Epithelial cell of proximal tubule (primary cell): Measurements from ENCODE around the gene ACOXL. TPM values are rescaled to one million over a fixed set of nuclear protein-coding genes. Genes with fewer than 3 reads are reported as not detected.

Experiments
- DNase-seq: peaks from one replicate; pipeline ENCODE4 v3.0.0-alpha.2; 2011; ENCODE audit warnings: low read depth
- H3K4me3 ChIP-seq: 2 replicates; pipeline ENCODE4 v1.5.1; 2011; ENCODE audit warnings: low read depth, mild to moderate bottlenecking, low read length
- total RNA-seq: library from RNA; depleted of rRNA; stranded (reverse); fragments of >200 nt; gene quantifications from 2 replicates; pipeline ENCODE4 v1.2.3, GENCODE V29; 2015
- TF ChIP-seq, protein P1 (sequence below): conservative IDR thresholded peaks from 2 replicates; pipeline ENCODE4 v1.5.1; 2012; ENCODE audit warnings: low read depth, mild to moderate bottlenecking, low read length

Gene ACOXL
- total RNA-seq, 1 donor from 2014 or later, result 0.06 TPM

DNA sequence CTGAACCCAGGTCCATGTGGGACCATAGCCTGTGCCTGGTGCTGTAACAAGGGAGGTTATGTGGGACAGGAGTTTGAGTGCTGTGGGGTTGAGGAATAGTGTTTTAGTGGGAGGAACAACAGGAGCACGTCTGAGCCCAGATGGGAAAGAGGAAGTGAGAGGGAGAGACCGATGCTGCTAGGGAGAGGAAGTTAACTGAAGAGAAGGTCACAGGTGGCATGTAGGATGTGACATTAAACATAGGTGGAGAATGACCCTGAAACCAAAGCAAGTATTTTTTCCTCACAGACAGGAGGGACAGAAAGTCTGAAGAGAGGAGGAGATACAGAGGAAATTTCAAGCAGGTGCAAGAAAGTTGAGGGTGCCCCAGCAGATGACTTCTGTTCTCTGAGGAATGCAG is 87.8 kb downstream of the ACOXL start:
- TF ChIP-seq, protein P1, sequence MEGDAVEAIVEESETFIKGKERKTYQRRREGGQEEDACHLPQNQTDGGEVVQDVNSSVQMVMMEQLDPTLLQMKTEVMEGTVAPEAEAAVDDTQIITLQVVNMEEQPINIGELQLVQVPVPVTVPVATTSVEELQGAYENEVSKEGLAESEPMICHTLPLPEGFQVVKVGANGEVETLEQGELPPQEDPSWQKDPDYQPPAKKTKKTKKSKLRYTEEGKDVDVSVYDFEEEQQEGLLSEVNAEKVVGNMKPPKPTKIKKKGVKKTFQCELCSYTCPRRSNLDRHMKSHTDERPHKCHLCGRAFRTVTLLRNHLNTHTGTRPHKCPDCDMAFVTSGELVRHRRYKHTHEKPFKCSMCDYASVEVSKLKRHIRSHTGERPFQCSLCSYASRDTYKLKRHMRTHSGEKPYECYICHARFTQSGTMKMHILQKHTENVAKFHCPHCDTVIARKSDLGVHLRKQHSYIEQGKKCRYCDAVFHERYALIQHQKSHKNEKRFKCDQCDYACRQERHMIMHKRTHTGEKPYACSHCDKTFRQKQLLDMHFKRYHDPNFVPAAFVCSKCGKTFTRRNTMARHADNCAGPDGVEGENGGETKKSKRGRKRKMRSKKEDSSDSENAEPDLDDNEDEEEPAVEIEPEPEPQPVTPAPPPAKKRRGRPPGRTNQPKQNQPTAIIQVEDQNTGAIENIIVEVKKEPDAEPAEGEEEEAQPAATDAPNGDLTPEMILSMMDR, result no peak
- DNase-seq, result no peak
- H3K4me3 ChIP-seq, result no peak overlapping the region

DNA sequence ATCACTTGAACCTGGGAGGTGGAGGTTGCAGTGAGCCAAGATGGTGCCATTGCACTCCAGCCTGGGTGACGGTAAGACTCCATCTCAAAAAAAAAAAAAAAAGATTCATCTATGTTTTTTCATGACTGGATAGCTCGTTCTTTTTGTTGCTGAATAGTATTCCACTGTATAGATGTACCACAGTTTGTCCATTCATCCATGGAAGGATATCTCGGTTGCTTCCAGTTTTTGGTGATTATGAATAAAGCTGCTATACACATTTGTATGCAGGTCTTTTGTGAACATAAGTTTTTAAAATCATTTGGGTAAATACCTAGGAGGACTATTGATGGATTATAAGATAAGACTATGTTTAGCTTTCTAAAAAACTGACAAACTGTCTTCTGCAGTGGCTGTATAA is 90.8 kb downstream of the ACOXL start:
- DNase-seq, result no peak
- H3K4me3 ChIP-seq, result no peak overlapping the region
- TF ChIP-seq, protein P1, result no peak

DNA sequence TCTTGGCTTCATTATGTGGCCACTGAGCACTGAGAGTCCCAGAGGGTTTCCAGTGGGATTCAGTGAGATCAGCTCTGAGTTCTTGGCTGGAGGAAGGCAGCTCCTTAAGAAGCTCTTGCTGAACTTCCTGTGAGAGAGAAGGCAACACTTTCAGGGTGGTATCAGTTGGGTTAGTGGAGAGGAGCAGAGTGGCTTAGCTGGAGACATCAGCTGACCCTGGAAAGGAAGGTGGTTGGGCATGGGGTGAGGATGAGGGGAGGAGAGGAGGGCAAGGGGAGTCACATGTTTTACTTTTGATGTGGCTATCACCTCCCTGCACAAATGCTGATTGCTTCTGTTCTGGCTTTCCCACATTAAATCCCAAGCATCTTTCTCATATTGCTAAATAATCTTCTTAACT is 95.1 kb downstream of the ACOXL start:
- no peak for DNase-seq
- TF ChIP-seq, protein P1, result no peak
- no peak overlapping the region for H3K4me3 ChIP-seq

DNA sequence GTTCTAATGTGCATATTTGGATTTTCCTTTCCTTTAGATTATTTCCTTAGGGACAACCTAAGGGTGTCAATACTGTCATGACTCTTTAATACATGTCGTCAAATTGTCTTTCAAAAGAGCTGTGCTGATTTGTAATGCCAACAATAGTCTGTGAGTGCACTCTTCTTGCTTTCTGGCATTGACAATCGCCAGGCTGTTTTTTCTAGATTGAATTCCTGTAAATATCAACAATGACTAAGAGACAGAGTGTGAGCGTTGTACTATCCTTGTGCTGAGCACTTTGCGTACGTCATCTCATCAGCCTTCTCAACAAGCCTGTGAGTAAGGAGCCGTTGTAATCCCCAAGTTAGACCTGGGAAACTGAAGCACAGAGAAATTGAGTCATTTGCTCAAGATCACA is 96.0 kb downstream of the ACOXL start:
- TF ChIP-seq, protein P1, result no peak
- H3K4me3 ChIP-seq, result no peak overlapping the region
- no peak for DNase-seq

DNA sequence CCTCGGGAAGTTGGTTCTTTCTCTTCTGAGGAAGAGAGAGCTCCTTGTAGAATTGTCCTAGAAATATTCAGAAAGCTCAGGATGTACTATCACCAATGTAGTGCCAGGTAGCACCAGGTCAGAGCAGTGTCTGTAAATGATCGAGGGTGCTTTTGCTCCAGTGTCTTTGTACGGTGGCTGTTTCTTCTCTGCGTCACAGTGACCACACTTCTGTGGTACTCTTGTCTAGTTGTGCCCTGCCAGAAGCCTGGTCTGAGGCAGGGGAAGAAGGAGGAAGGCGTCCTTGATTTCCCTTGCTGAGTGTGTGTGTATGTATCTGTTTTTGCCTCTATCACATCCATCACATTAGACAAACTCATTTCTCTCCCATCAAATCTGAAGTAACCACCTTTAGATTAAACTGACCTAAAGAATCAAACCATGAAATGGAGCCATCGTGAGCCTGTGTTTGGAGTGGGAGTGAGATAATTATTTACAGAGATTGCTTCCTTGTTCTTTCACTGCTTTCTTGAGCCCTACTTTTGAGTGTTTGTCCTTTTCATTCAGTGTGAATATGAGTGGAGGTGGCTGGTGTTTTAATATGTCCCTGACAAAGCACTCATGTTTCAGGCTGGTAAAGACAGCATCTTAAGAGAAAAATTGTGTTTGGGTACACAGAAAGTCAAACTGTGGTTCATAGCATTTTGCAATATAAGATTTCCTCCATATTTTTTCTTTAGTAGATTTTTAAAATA is 97.2 kb downstream of the ACOXL start:
- TF ChIP-seq, protein P1, result no peak
- no peak overlapping the region for H3K4me3 ChIP-seq
- DNase-seq, result no peak

DNA sequence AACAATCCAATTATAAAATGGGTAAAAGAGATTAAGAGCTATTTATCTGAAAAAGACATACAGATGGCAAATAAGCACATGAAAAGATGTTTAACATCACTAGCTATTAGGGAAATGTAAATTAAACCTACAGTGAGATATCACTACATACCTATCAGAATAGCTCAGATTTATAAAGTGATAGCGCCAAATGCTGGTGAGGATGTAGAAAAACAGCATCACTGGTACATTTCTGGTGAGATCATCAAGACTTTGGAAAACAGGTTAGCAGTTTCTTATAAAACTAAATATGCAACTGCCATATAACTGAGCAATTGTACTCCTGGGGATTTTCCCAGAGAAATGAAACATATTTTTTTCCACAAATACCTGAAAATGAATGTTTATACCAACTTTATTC is 100.4 kb downstream of the ACOXL start:
- H3K4me3 ChIP-seq, result no peak overlapping the region
- DNase-seq, result no peak
- TF ChIP-seq, protein P1, result no peak

DNA sequence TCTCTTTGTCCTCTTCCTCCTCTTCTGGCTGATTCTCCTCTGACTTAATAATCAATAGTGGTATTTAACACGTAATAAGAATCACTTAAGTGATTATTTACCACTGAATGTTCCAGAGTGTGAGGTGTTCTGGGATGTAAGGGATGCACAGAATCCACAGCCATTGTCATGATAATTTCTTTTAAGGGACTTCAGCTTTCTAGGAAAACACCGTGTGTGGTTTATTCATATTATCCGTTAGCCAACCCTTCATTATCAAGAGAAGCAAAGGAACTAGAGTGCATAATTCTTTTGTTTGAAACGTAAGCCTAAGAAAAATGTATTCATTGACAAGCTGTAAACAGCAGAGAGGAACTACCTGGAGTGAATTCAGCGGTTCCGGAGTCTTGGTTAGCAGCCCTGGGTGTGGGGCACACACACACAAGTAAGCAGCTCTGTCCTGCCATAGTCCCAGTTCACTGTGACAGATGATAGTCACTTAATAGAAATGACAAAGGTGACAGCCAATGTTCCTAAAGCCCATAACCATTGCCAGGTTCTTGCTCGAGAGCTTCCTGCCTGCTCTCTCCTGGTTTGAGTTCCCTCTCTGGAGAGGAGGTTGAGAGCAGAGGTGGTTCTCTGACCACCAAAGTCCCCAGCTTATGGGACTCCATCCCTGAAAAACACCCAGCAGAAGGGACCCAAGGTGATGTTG is 101.9 kb downstream of the ACOXL start:
- no peak for DNase-seq
- TF ChIP-seq, protein P1, result no peak

More for the DNA sequence above, 101.9 kb downstream of the ACOXL start:
- no peak overlapping the region for H3K4me3 ChIP-seq
